Transverse colon (tissue), 4 donors: ENCODE measurements around the gene MATK. TPM values are rescaled to one million over a fixed set of nuclear protein-coding genes. Genes with fewer than 3 reads are reported as not detected.

Source experiments
- DNase-seq: peaks from one replicate; pipeline ENCODE4 v3.0.0-alpha.2; 2019
- H3K27ac ChIP-seq, 4 donors: fragments of 200-600 bp; sonication (generic); 2 replicates each; pipeline ENCODE4 v1.5.1; 2016 to 2018; ENCODE audit warnings: inconsistent platforms in 4 of 4
- H3K27me3 ChIP-seq: fragments of 200-600 bp; sonication (generic); 2 replicates; pipeline ENCODE4 v1.5.1; 2017; ENCODE audit warnings: inconsistent platforms
- H3K36me3 ChIP-seq, 4 donors: fragments of 200-600 bp; sonication (generic); 2 replicates each; pipeline ENCODE4 v1.5.1; 2017 to 2019; ENCODE audit warnings: inconsistent platforms in 4 of 4
- H3K4me1 ChIP-seq, 4 donors: fragments of 200-600 bp; sonication (generic); 2 replicates each; pipeline ENCODE4 v1.5.1; 2017 to 2020; ENCODE audit warnings: inconsistent platforms in 4 of 4
- H3K4me3 ChIP-seq, 4 donors: fragments of 200-600 bp; sonication (generic); 1 replicate in 1 of 4; 2 replicates in 3 of 4; pipeline versions ENCODE4 v1.5.1 to v1.6.1; 2017 to 2019; ENCODE audit warnings: inconsistent platforms in 4 of 4
- H3K9me3 ChIP-seq, 2 donors: fragments of 200-600 bp; sonication (generic); 2 replicates each; pipeline ENCODE4 v1.5.1; 2017 to 2019; ENCODE audit warnings: inconsistent platforms in 2 of 2
- CTCF ChIP-seq, 5 experiments: fragments of 200-600 bp in 3 of 5; fragments of 450-650 bp in 2 of 5; sonication (generic) in 3 of 5; IDR thresholded peaks; 1 replicate in 2 of 5; 2 replicates in 3 of 5; pipeline ENCODE4 v1.5.1; 2016 to 2017; ENCODE audit warnings: antibody characterized with exemption in 5 of 5, inconsistent platforms in 3 of 5, mild to moderate bottlenecking in 2 of 5, moderate library complexity in 1 of 5
- EP300 ChIP-seq: sonication (generic); formaldehyde crosslinking; IDR thresholded peaks from one replicate; pipeline ENCODE4 v1.6.1; 2017; ENCODE audit warnings: antibody characterized with exemption, low read depth
- POLR2A ChIP-seq: fragments of 450-650 bp; IDR thresholded peaks from one replicate; pipeline ENCODE4 v1.6.1; 2016; ENCODE audit warnings: antibody characterized with exemption, mild to moderate bottlenecking, moderate library complexity
- POLR2AphosphoS5 ChIP-seq, 3 donors: sonication (generic); formaldehyde crosslinking; IDR thresholded peaks; one replicate each; pipeline ENCODE4 v1.6.1; 2016; ENCODE audit warnings: antibody characterized with exemption in 3 of 3
- WGBS, 2 donors: methylation state at CpG; one replicate each; pipeline ENCODE4 v1.1.5; 2018; ENCODE audit warnings: low coverage in 1 of 2; 5-methylcytosine and 5-hydroxymethylcytosine counted together
- in situ Hi-C, 4 donors: fragments of 200-750 bp; cut with MboI; loops; one replicate each; pipeline versions ENCODE4 v1.15.0 to v1.15.1; 2017; ENCODE audit warnings: low sequenced_read_pairs in 3 of 4, low pct_ligation_motif_present in 1 of 4, low pct_unique_long_range_greater_than_20kb in 1 of 4
- intact Hi-C: fragments of 100-400 bp; cut with DNase I; formaldehyde crosslinking; loops from one replicate; pipeline ENCODE4 v1.15.1; 2023; ENCODE audit warnings: low total_unique reads
- total RNA-seq, 4 donors: library from RNA; depleted of rRNA; stranded (reverse); fragments of >200 nt; gene quantifications; one replicate each; pipeline ENCODE4 v1.1.0, GENCODE V29; 2016

The MATK gene
- total RNA-seq, 4 donors from 2014 or later = 0.60 to 6.1 (median 2.9) TPM; not detected in 1

- no peaks in the 10 kb centered on the region for H3K27me3 ChIP-seq
- intact Hi-C loops (no loop called here), in situ Hi-C loops (no loop called here)
- H3K4me3 ChIP-seq = no peak overlapping the region
- 88 to 90% methylated on average over 14 of the region's 24 CpGs for WGBS, 2 donors
- no peaks in the 10 kb centered on the region for H3K9me3 ChIP-seq
- no peaks in the 10 kb centered on the region for H3K4me1 ChIP-seq
- no peak for TF ChIP-seq POLR2AphosphoS5 (IDR thresholded peaks at IDR 0.05)
- no peak for TF ChIP-seq EP300
- TF ChIP-seq POLR2A = no peak
- no peak for TF ChIP-seq CTCF (IDR thresholded peaks at IDR 0.05)
- peaks cover 0 to 4% (median 0%) of the 10 kb centered on the region in 4 donors for H3K36me3 ChIP-seq
- H3K27ac ChIP-seq = no peak overlapping the region
- no peak for DNase-seq
Observed at GRCh38 chr19:3740431-3740830, 45.8 kb downstream of the MATK start.

DNA sequence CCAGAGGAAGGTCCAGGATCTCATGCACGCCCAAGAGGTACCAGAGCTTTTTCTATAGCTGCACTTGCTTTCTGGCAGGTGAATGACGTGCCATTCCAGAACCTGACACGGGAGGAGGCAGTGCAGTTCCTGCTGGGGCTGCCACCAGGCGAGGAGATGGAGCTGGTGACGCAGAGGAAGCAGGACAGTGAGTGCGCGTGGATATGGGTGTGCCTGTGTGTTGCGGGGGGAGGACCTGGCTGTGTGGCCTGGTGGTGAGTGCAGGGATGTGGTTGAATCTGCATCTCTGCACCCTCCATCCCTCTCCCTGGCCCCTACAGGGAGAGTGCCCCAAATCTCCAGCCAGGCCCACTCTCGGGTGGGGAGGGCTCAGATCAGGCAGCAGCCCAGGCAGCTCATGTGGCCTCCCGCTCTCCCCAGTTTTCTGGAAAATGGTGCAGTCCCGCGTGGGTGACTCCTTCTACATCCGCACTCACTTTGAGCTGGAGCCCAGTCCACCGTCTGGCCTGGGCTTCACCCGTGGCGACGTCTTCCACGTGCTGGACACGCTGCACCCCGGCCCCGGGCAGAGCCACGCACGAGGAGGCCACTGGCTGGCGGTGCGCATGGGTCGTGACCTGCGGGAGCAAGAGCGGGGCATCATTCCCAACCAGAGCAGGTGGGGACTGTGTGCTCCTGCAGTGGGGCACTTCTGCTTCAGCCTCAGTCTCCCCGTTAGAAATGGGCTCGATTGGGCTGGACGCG, 47.5 kb downstream of the MATK start:
- no peak overlapping the region for H3K27ac ChIP-seq
- in situ Hi-C loops = no loop called here
- H3K9me3 ChIP-seq = no peaks in the 10 kb centered on the region
- peaks cover 0 to 4% (median 0%) of the 10 kb centered on the region in 4 donors for H3K36me3 ChIP-seq
- no peaks in the 10 kb centered on the region for H3K4me1 ChIP-seq
- DNase-seq = no peak
- intact Hi-C loops = no loop called here
- H3K27me3 ChIP-seq = no peaks in the 10 kb centered on the region
- no peak for TF ChIP-seq POLR2AphosphoS5 (IDR thresholded peaks at IDR 0.05)
- TF ChIP-seq CTCF (IDR thresholded peaks at IDR 0.05) = no peak
- TF ChIP-seq EP300 = no peak
- no peak for TF ChIP-seq POLR2A
- WGBS, 2 donors = 88% methylated on average over 32 of the region's 32 CpGs; no CpG with 5 or more reads in 1 of the 2 donors
- H3K4me3 ChIP-seq = no peak overlapping the region

- in situ Hi-C loops = no loop called here
- TF ChIP-seq POLR2AphosphoS5 (IDR thresholded peaks at IDR 0.05) (no peak), POLR2A (no peak), EP300 (no peak), CTCF (IDR thresholded peaks at IDR 0.05) (no peak)
- 82 to 87% methylated on average over 4 to 9 of the region's 10 CpGs for WGBS, 2 donors
- Histone ChIP-seq H3K36me3 (peaks cover 0 to 4% (median 0%) of the 10 kb centered on the region in 4 donors), H3K4me3 (no peak overlapping the region), H3K9me3 (no peaks in the 10 kb centered on the region), H3K27me3 (no peaks in the 10 kb centered on the region), H3K27ac (no peak overlapping the region), H3K4me1 (no peaks in the 10 kb centered on the region)
- intact Hi-C loops = no loop called here
- no peak for DNase-seq
Observed at GRCh38 chr19:3737487-3738205, 48.5 kb downstream of the MATK start.

DNA sequence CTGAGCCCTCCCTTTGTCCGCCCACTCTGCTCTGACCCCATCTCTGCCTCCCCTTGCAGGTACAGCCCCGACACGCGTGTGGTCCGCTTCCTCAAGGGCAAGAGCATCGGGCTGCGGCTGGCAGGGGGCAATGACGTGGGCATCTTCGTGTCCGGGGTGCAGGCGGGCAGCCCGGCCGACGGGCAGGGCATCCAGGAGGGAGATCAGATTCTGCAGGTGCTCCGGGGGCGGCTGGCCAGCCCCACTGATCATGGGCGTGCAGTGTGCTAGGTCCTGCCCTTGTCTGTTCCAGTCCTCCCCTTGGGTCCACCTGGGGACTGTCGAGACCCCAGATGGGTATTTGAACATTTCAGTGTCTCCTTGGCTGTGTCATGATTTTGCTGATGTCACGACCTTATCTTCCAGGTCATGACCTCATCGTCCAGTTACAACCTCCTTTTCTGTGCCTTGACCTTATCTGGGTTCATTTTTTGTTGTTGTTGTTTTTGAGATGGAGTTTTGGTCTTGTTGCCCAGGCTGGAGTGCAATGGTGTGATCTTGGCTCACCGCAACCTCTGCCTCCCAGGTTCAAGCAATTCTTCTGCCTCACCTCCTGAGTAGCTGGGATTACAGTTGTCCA, 50.0 kb downstream of the MATK start:
- in situ Hi-C loops (no loop called here), intact Hi-C loops (no loop called here)
- no peak for TF ChIP-seq POLR2AphosphoS5 (IDR thresholded peaks at IDR 0.05)
- TF ChIP-seq POLR2A = no peak
- peaks cover 0 to 4% (median 0%) of the 10 kb centered on the region in 4 donors for H3K36me3 ChIP-seq
- H3K27ac ChIP-seq = no peak overlapping the region
- 72 to 88% methylated on average over 4 to 21 of the region's 21 CpGs for WGBS, 2 donors
- H3K27me3 ChIP-seq = no peaks in the 10 kb centered on the region
- H3K4me3 ChIP-seq = no peak overlapping the region
- no peaks in the 10 kb centered on the region for H3K4me1 ChIP-seq
- H3K9me3 ChIP-seq = no peaks in the 10 kb centered on the region
- DNase-seq = no peak
